Activated T-cell treated with anti-CD3 and anti-CD28 coated beads for 48 hours (primary cell): ENCODE measurements around the gene CALR.

Experiments used
- DNase-seq: peaks from one replicate; pipeline ENCODE4 v3.0.0-alpha.2; 2020; ENCODE audit warnings: low read depth

Gene CALR

GRCh38 chr19:12979974-12980373 lies 41.6 kb downstream of the CALR start:
- no peak for DNase-seq

DNA sequence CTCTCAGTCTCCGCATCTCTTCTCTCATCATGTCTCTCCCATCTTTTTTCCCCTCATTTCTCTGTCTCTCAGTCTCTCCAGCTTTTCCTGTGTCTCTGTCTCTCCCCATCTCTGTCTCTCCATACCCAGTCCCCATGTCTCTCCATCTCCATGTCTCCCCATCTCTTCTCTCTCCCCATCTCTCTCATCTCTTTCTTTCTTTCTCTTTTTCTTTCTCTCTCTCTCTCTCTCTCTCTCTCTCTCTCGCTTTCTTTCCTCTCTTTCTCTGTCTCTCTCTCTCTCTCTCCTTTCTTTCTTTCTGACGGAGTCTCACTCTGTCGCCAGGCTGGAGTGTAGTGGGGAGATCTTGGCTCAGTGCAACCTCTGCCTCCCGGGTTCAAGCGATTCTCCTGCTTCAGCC lies 44.2 kb downstream of the CALR start:
- no peak for DNase-seq

- no peak for DNase-seq
Measured at GRCh38 chr19:12983091-12983490, 44.7 kb downstream of the CALR start.

- peak; percentile 84 for DNase-seq
Measured at GRCh38 chr19:12983542-12984142, 45.2 kb downstream of the CALR start.

DNA sequence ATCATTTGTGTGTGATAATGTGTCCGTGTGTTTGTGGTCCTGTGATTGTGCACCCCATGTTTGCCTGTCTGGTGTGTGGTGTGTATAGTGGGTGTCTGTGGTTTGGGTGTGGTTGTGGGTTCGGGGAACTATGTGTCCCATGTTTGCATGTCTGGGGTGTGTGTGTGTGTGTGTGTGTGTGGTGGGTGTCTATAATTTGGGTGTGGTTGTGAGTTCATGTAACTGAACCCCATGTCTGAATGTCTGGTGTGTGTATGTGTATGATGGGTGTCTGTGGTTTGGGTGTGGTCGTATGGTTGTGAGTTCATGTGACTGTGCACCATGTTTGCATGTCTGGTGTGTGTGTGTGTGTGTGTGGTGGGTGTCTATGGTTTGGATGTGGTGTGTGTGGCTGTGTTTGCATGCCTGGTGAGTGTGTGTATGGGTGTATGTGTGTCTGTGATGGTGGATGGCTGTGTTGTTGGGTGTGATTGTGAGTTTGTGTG lies 45.8 kb downstream of the CALR start:
- no peak for DNase-seq

DNA sequence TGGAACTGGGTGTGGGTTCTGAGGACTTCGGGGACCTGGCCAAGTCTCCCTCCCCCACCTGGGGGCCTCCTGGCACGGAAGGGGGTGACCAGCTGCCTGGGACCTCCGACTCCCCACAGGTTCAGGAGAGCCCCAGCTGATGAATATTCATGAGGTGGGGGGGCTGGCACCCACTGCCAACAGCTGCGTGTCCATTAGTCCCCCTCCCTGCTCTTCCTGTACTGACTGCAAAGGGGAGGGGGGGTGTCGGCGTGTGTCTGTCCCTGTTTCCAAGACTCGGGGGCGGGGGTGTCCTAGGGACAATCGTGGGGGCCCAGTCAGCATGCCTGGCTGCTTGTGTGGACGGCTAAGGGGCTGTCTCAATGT lies 46.3 kb downstream of the CALR start:
- DNase-seq: no peak

DNA sequence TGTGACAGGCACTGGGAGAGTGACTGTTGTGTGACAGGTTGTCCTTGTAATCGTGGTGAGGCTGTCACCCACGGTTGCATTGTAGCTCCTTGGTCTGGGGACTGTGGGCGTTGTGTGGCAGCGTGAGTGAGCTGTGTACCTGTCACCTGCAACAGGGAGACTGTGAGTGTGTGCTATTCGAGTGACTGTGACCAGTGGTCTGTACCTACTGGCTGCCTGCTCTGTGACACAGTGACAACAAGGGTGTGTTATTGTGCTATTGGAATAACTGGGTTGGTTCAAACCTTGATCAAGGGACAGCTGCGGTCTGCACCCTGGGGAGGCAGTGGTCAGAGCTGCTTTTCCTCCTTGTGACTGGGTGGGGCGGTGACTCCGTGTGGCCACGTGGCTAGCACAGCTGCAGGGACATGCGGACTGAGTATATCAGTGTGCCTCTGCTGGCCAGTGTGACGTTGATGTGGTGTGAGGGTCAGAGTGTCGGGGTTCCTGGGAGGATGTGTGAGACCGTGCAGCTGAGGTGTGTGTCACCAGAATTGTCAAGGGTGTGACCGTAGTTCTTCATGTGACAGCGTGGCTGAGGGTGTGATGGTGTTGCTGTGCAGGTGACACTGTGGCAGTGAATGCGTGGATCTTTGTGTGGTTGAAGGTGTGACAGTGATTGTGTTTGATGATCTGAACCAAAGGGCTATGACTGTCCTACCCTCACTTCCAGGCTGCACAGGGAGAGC lies 46.8 kb downstream of the CALR start:
- DNase-seq: no peak

GRCh38 chr19:12986726-12987125 lies 48.3 kb downstream of the CALR start:
- no peak for DNase-seq

DNA sequence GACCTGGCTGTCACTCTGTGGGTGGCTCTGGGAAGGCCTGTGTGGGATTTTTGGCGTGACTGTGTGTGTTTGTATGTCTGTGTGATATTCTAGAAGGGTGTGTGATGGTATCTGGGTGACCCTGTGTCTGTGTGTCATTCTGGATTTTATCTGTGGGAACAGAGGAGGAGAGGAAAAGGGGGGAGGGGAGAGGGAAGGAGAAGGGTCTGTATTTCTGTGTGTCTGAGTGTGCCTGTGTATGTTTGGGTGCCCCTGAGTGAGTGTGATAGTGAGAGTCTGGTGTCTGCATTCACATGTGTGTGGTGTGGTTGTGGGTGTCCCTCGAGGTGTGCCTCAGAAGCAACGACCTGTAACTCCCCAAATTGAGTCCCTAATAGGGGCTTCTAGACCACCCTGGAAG lies 48.8 kb downstream of the CALR start:
- no peak for DNase-seq

GRCh38 chr19:12987781-12988180 lies 49.4 kb downstream of the CALR start:
- DNase-seq: no peak

DNA sequence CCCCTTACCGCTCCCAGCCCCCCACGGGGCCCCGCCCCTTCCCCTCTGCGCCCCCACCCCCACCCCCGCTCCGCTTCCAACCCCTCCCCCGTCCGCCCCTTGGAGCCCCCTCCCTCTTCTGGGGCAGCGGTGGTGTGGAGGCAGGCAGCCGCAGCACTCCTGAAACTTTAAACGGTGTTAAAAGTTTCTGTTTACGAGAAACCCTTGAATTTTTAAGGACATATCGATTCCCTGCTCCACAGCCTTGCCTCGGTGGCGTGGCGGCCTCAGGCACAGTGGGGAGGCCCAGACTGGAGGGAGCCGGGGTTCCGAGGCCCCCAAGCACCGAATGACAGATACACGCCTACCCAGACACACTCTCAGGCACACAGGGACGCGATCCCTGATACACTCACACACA lies 52.0 kb downstream of the CALR start:
- no peak for DNase-seq

DNA sequence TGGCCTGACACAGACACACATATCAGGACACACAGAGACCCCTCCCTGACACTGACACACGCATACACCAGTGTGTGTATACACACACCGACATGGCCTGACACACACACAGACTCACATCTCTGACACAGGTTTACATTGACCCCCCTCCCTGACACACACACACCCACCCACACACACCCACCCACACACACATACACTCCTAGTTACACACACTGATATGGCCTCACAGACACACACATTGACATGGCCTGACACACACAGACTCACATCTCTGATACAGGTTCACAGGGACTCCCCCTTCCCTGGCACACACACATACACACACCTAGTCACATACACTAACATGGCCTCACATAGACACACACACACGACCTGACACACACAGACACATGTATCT lies 52.4 kb downstream of the CALR start:
- no peak for DNase-seq

GRCh38 chr19:12991296-12991695 lies 52.9 kb downstream of the CALR start:
- DNase-seq: no peak

- DNase-seq: no peak
Measured at GRCh38 chr19:12992729-12993128, 54.3 kb downstream of the CALR start.

GRCh38 chr19:12993562-12993961 lies 55.2 kb downstream of the CALR start:
- no peak for DNase-seq
